MM.1S (cell line): ENCODE results near the gene LGMN.

ENCODE experiments used
- EZH2 ChIP-seq: fragments of 300-600 bp; sonication (generic); optimal IDR thresholded peaks from 2 replicates; pipeline ENCODE3; 2017; ENCODE audit warnings: low read depth, mild to moderate bottlenecking, antibody characterized with exemption, low read length, mixed read lengths
- EZH2phosphoT487 ChIP-seq: fragments of 300-600 bp; sonication (generic); IDR thresholded peaks from 2 replicates; pipeline ENCODE4 v1.6.1; 2018; ENCODE audit warnings: antibody characterized with exemption, low read length
- TF ChIP-seq, protein P1 (sequence below): fragments of 300-600 bp; sonication (generic); IDR thresholded peaks from 2 replicates; pipeline ENCODE4 v1.5.1; 2016; ENCODE audit warnings: antibody characterized with exemption, low read length, mixed read lengths

DNA sequence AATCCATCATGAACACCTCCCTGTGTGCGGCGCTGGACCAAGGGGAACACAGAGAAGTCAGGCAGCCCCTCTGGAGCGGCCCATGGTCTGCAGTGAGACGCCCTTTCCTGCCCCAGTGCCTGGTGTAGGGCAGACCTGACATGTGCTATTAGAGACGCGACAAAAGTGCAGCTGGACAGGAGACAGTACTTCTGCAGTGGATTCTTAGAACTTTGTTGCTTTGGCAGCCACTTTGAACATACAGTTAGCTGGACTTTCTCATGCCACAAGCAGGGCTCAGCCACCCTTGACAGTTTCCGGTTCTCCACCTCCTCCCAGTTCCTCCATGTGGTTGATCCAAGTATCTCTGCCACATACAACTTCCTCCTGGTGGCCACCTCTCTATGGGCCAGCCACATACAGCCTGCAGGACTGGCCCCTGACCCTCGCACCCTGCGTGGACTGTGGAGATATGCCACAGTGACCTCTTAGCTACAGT is 45.9 kb downstream of the LGMN start:
- no peak for TF ChIP-seq EZH2phosphoT487
- TF ChIP-seq, protein P1, sequence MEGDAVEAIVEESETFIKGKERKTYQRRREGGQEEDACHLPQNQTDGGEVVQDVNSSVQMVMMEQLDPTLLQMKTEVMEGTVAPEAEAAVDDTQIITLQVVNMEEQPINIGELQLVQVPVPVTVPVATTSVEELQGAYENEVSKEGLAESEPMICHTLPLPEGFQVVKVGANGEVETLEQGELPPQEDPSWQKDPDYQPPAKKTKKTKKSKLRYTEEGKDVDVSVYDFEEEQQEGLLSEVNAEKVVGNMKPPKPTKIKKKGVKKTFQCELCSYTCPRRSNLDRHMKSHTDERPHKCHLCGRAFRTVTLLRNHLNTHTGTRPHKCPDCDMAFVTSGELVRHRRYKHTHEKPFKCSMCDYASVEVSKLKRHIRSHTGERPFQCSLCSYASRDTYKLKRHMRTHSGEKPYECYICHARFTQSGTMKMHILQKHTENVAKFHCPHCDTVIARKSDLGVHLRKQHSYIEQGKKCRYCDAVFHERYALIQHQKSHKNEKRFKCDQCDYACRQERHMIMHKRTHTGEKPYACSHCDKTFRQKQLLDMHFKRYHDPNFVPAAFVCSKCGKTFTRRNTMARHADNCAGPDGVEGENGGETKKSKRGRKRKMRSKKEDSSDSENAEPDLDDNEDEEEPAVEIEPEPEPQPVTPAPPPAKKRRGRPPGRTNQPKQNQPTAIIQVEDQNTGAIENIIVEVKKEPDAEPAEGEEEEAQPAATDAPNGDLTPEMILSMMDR: no peak
- TF ChIP-seq EZH2: no peak
